Left lung (tissue), 10 donors: ENCODE results near the gene RAB40C. TPM values are rescaled to one million over a fixed set of nuclear protein-coding genes. Genes with fewer than 3 reads are reported as not detected.

Experiments used
- ATAC-seq: fragments of 200-7000 bp; cut with Tn5 transposase; one replicate; pipeline ENCODE4 v1.9.1; 2020; ENCODE audit warnings: moderate library complexity
- DNase-seq, 4 donors: peaks; one replicate each; pipeline ENCODE4 v3.0.0-alpha.2; 2013 to 2020
- H3K27ac ChIP-seq, 2 donors: fragments of 200-600 bp; sonication (generic) in 1 of 2; one replicate each; pipeline versions ENCODE4 v1.5.0 to v1.8.0; 2020 to 2021
- H3K27me3 ChIP-seq, 2 donors: fragments of 200-600 bp; sonication (generic) in 1 of 2; one replicate each; pipeline versions ENCODE4 v1.5.0 to v1.8.0; 2020 to 2021
- H3K36me3 ChIP-seq, 2 donors: fragments of 200-600 bp; sonication (generic) in 1 of 2; one replicate each; pipeline versions ENCODE4 v1.5.0 to v1.8.0; 2020 to 2021
- H3K4me1 ChIP-seq, 2 donors: fragments of 200-600 bp; one replicate each; pipeline ENCODE4 v1.8.0; 2021
- H3K4me3 ChIP-seq, 2 donors: fragments of 200-600 bp; sonication (generic) in 1 of 2; one replicate each; pipeline versions ENCODE4 v1.5.0 to v1.8.0; 2020 to 2021; ENCODE audit warnings: mild to moderate bottlenecking in 1 of 2
- H3K9me3 ChIP-seq, 2 donors: fragments of 200-600 bp; sonication (generic) in 1 of 2; one replicate each; pipeline versions ENCODE4 v1.5.0 to v1.8.0; 2020 to 2021
- CTCF ChIP-seq, 2 donors: fragments of 200-600 bp; sonication (generic) in 1 of 2; IDR thresholded peaks; one replicate each; pipeline versions ENCODE4 v1.5.0 to v1.8.0; 2021; ENCODE audit warnings: antibody characterized with exemption in 2 of 2
- intact Hi-C, 2 donors: fragments of 100-400 bp; cut with DNase I; formaldehyde crosslinking; loops; one replicate each; pipeline versions ENCODE4 v1.11.2 to v1.14.2; 2022
- polyA plus RNA-seq, 6 donors: library from polyadenylated mRNA; unstranded; fragments of 120-200 nt; gene quantifications; one replicate each; pipeline ENCODE4 v1.2.1, GENCODE V29; 2013; ENCODE audit not compliant: insufficient read length in 6 of 6
- total RNA-seq, 2 donors: library from RNA; stranded (reverse); fragmentation: NEBNext Ultra II Directional; extraction: Animal tissue kit (Norgen Biotek cat#: 25700); gene quantifications; one replicate each; pipeline ENCODE4 v1.2.1, GENCODE V29; 2021
- donor health status: DM: no; HTN: yes; CAD: no.
- donor health status: DM: no; HTN: no; CAD: no.

The RAB40C gene
- total and polyA plus RNA-seq, 8 donors = 17.6 to 32.9 (median 25.9) TPM

- ATAC-seq (peak; percentile 31), DNase-seq (peak in 3 of 4 donors; percentile 55 to 80 (median 68))
- Histone ChIP-seq H3K36me3 (no peaks in the 10 kb centered on the region), H3K9me3 (no peaks in the 10 kb centered on the region), H3K27me3 (peaks cover 5 to 21% of the 10 kb centered on the region in 2 donors), H3K4me1 (peaks cover 14 to 37% of the 10 kb centered on the region in 2 donors), H3K4me3 (peak within 1 kb of the TSS; percentile 3 to 9), H3K27ac (peak within 1 kb of the TSS in 1 of 2 donors; percentile 57)
- intact Hi-C loops = no loop called here
- no peak for TF ChIP-seq CTCF (IDR thresholded peaks at IDR 0.05)
Observed at GRCh38 chr16:566475-567372, 23.1 kb upstream of the RAB40C start, which contains the start of gene NHLRC4. Gene NHLRC4, plus strand, starts transcription at chr16:567005. Its CDS starts 1,043 bp downstream, at chr16:568048.

GRCh38 chr16:567373-568256 is 22.3 kb upstream of the RAB40C start:
- ATAC-seq = no peak
- peak overlapping the region in 1 of 2 donors; percentile 57 for H3K27ac ChIP-seq
- peak overlapping the region in 1 of 2 donors; percentile 9 for H3K4me3 ChIP-seq
- no peak for TF ChIP-seq CTCF (IDR thresholded peaks at IDR 0.05)
- no peak for DNase-seq
- H3K9me3 ChIP-seq = no peaks in the 10 kb centered on the region
- peaks cover 0 to 12% of the 10 kb centered on the region in 2 donors for H3K27me3 ChIP-seq
- no peaks in the 10 kb centered on the region for H3K36me3 ChIP-seq
- intact Hi-C loops = no loop called here
- H3K4me1 ChIP-seq = peaks cover 14 to 37% of the 10 kb centered on the region in 2 donors

GRCh38 chr16:568401-569258 is 21.2 kb upstream of the RAB40C start:
- H3K4me1 ChIP-seq = peaks cover 14 to 37% of the 10 kb centered on the region in 2 donors
- no peak for ATAC-seq
- intact Hi-C loops = no loop called here
- DNase-seq = no peak
- peak overlapping the region in 1 of 2 donors; percentile 83 for H3K4me3 ChIP-seq
- no peak for TF ChIP-seq CTCF (IDR thresholded peaks at IDR 0.05)
- H3K27ac ChIP-seq = peak overlapping the region in 1 of 2 donors; percentile 70
- H3K36me3 ChIP-seq = peaks cover 0 to 3% of the 10 kb centered on the region in 2 donors
- no peaks in the 10 kb centered on the region for H3K9me3 ChIP-seq
- H3K27me3 ChIP-seq = peaks cover 0 to 3% of the 10 kb centered on the region in 2 donors

- ATAC-seq (peak; percentile 66), DNase-seq (peak; percentile 56 to 92 (median 64))
- H3K27ac ChIP-seq = peak within 1 kb of the TSS; percentile 67 to 70
- peak within 1 kb of the TSS; percentile 62 to 83 for H3K4me3 ChIP-seq
- peaks cover 0 to 13% of the 10 kb centered on the region in 2 donors for H3K36me3 ChIP-seq
- no peak for TF ChIP-seq CTCF (IDR thresholded peaks at IDR 0.05)
- intact Hi-C loops = no loop called here
- H3K27me3 ChIP-seq = no peaks in the 10 kb centered on the region
- peaks cover 14 to 37% of the 10 kb centered on the region in 2 donors for H3K4me1 ChIP-seq
- no peaks in the 10 kb centered on the region for H3K9me3 ChIP-seq
Observed at GRCh38 chr16:569445-570254, 20.2 kb upstream of the RAB40C start, which contains the start of gene PIGQ. Gene PIGQ, plus strand, starts transcription at chr16:569968. Its CDS starts 4,107 bp downstream, at chr16:574075.
